Stimulated activated CD8-positive, alpha-beta memory T cell treated with anti-CD3 and anti-CD28 coated beads, Interleukin-15, amount 100 ng/mL, for 4 hours (primary cell): ENCODE results near the gene GID4.
A peak's percentile ranks its signal among the peaks of the same experiment; 100 is the strongest.
"Not testable (repeated sequence)": the region's sequence is repeated elsewhere in the genome, so short reads cannot be mapped to it uniquely, and the experiment has no call there.

Source experiments
- DNase-seq, 2 donors: peaks; one replicate each; pipeline ENCODE4 v3.0.0-alpha.2; 2020; ENCODE audit warnings: low read depth in 2 of 2

GID4 gene

DNA sequence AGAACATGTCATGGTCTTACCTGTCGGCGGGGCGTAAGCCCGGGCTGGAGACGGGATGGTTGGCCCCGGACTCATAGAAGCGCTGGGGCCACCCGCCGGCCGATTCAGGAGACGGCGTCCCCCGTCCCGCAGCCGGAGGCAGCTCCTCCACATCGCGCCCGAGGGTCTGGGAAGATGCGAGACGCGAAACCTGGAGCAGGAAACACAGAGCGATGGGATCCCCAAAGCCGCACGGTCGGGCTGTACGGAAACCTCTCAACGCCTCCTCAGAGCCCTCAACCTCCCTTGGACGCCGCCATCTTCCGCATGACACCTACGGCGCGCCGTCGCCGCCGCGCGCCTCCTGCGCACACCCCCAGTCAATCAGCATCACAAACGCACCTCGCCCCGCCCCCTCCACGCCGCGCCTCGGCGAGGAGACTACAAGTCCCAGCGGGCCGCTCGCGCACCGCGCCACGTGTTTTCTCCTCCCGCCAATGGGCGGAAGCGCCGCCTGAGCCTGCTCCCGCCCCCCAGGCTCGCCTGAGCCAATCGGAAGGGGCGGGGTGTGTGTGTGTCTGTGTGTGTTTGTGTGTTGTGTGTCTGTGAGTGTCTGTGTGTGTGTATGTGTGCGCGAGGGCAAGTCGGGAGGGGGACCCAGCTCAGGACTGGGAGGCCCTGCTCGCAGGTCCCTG lies at the start of gene GID4, which contains the start of gene ATPAF2:
GID4 (plus strand) TSS at position 548 of the 674 bp plus-strand sequence; CDS start at position 605, 57 bp downstream.
ATPAF2 (minus strand) TSS at position 308 of the 674 bp plus-strand sequence; CDS start at position 153, 155 bp downstream.
- peak; percentile 98 to 99 for DNase-seq

DNA sequence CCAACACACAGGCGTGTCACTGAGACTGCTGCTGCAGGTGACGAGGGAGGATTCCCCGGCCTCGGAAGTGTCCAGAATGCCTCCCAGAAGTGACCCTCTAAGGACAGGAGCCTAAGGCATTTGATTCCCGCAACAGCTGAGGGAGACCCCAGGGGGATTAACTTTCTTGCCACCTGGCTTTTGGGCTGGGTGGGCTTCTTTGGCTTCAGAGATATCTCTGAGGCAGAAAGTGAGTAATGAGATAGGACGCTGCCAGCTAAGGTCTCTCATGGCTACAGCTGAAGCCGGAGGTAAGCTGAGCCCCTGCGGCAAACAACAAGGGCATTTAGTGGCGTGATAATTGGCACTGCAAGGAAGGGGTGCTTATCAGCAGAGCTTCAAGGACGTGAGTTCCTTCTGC lies 49.6 kb upstream of the GID4 start:
- no peak for DNase-seq

DNA sequence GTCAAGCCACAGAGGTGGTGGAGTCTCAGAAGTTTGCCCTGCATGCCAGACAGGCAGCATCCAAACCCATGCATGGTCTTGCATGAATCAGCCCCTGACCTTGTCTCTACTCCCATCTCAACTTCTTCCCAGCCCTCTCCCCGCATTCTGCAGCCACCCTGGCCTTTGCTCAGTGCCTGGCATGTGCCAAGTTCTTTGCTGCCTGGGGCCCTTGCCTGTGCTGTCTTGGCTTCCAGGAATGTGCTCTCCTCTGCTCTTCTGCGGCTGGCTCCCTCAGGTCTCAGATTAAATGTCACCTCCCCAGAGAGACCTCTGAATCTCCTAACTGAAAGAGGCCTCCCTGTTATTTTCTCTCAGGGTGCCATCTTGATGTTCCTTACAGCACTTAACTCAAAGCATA lies 48.9 kb upstream of the GID4 start:
- DNase-seq = no peak

DNA sequence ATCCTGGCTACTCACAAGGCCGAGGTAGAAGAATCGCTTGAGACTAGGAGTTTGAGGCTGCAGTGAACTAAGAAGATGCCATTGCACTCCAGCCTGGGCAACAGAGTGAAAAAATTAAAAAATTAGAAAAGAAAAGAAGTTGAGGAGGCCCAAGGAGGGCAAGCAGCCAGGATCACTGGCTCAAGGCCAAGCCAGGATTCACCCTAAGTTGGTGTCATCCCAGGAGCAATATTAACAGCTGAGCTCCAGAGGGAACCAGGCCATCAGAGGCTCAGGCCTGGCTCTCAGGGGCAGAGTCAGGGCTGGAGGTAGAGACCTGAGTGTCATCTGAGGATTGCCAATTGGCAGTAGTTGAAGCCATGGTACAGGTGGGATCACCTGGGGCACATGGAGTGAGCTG lies 45.8 kb upstream of the GID4 start:
- DNase-seq = no peak

DNA sequence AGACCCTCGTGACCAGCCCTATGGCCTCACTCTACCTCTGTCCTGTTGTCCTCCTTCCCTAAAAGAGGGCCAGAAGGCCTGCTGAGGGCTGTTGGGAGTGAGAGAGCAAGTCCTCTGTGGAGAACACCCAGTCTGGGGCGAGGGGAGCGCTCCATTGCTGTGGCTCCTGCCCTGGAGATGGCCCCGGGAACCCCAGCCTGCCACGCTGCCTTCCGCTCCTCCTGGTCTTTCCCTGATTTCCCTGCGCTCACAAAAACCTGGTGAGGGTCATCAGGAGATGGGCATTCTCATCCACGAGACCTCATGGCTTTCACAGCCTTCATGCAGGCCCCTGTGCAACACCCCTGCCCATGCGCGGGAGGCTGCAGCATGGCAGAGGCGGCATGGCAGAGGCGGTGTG lies 45.4 kb upstream of the GID4 start:
- no peak for DNase-seq

DNA sequence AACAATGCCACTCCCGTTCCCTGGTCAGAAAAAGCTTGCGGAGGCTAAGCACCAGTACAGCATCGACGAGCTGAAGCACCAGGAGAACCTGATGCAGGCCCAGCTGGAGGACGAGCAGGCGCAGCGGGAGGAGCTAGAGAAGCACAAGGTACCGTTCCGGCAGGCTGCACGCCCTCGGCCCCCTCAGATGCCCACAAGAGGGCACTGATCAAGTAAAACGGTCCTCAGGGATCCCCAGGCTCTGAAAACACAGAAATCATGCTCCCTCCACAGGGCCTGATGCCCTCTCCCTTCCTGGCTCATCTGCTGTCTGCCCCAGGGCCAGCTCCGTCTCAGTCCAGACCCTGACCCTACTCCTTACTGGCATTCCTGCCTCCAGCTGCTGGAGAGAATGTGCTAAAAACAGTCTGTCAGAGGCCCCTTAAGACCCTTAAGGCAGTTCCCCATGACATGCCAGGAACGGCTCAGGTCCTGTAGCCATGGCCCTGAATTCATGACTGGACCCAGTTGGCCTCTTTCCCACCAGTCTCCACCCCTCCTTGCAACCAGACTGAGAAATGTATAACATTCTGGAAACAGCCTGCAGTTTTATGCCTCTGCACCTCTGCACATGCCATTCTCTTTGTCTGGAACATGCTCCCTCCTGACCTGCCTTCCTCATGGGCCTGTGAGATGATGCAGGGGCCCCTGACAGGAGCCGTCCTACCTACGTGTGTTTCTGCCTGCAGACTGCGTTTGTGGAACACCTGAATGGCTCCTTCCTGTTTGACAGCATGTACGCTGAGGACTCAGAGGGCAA lies 44.7 kb upstream of the GID4 start:
- DNase-seq = no peak

DNA sequence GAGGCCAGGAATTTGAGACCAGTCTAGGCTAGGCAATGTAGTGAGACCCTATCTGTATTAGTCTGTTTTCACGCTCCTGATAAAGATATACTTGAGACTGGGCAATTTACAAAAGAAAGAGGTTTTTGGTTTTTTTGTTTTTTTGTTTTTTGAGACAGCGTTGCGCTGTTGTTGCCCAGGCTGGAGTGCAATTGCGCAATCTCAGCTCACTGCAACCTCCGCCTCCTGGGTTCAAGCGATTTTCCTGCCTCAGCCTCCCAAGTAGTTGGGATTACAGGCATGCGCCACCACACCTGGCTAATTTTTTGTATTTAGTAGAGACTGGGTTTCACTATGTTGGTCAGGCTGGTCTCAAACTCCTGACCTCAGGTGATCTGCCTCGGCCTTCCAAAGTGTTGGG lies 43.3 kb upstream of the GID4 start:
- not testable (repeated sequence) for DNase-seq

DNA sequence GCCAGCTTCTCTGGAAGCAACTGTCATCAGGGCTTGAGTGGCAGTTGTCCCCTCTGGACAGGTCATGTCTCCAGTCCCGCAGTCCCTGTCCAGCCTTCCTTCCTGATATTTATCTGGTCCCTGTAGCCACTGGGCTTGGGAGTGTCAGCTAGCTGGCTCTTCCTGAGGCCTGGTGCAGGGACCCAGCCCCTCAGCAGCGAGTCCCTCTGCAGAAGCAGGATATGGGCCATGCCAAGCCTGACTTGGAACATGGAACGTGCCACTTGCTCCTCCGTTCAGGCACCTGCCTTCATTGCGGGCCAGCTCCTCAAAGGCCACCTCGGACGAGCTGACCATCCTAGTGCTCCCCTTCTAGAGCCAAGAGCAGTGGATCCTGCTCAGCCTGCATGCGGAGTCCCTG lies 40.3 kb upstream of the GID4 start:
- no peak for DNase-seq

DNA sequence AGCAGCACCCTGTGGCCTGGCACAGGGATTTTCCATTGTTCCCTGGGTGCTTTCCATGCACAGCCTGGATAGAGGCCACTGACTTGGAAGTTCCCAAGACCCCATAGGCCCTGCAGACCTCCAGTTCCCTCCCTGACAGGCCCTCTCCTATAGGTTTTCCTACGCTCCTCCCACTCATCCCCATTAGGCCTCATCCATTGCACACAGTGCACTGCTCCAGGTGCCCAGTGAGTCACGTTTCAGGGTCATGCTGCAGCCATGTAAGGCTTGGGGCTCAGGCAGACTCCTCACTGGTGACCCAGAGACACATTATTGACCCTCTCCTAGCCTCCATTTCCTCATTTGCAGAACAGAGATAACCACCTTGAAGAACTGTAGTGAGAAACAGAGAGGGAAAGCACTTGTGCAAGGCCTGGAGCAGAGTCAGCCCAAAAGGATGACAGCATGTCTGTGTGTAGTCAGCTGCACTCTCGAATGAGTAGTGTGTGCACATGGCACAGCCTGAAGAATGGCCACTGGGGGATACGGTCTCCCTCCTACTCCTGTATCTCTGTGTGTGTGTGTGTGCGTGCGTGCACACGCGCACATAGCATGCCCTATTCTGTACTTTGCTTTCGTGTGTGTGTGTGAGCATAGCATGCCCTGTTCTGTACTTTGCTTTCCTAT lies 39.7 kb upstream of the GID4 start:
- DNase-seq = no peak

DNA sequence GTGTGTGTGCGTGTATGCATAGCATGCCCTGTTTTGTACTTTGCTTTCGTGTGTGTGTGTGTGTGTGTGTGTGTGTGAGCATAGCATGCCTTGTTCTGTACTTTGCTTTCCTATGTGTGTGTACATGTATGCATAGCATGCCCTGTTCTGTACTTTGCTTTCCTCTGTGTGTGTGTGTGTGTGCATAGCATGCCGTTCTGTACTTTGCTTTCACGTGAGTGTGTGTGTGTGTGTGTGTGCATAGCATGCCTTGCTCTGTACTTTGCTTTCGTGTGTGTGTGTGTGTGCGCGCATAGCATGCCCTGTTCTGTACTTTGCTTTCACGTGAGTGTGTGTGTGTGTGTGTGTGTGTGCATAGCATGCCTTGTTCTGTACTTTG lies 39.2 kb upstream of the GID4 start:
- no peak for DNase-seq

DNA sequence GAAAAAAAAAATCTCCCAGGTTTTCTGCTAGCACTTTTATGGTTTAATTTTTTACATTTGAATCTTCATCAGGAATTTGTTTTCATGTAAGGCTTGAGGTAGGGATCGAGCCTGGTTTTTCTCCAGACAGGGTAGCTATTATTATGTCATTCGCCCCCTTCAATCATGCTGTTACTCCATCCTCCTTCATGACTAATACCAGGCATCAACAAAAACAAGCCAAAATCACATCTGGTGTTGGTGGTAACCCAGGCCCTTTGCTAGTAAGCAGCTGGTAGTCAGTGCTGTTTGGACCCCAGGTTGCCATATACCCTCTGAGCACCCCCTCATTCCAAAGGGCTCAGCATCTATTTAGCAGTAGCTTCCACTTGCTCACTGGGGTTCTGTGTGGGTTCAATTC lies 37.0 kb upstream of the GID4 start:
- DNase-seq = no peak

DNA sequence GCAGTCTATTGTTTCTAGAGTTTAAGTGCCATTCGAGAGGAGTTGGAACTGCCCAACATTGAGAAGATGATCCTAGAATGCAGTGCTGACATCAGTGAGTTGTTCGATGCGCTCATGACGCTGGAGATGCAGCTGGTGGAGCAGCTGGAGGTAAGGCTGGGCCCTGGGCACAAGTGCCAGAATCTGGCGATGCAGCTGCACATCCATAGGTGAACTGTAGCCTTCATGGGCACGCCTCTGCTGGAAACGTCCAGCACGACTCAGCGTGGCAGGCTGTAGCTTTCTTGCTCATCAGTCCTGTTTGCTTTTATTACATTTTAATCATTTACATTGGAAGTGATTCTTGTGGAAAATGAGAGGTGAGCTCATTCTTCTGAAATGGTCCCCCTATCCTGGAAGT lies 34.9 kb upstream of the GID4 start:
- DNase-seq = no peak

DNA sequence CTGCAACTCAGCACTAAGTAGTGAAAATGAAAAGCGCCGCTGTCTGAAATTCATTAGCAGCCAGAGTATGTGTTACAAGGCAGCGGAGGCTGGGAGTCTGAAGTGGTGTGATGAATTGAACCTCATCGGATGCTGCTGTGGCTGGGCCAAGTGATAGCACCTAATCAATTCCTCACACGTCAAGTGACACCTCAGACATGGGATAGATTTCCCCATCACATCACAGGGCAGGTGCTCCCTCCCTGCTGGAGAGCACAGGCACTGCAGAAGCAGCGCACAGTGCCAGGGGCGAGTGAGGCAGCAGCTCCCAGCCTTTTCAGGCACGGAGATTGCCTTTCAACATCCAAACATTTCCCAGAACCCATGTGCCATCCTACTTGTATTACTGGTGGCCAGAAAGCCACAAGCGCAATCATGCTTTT lies 34.3 kb upstream of the GID4 start:
- no peak for DNase-seq

DNA sequence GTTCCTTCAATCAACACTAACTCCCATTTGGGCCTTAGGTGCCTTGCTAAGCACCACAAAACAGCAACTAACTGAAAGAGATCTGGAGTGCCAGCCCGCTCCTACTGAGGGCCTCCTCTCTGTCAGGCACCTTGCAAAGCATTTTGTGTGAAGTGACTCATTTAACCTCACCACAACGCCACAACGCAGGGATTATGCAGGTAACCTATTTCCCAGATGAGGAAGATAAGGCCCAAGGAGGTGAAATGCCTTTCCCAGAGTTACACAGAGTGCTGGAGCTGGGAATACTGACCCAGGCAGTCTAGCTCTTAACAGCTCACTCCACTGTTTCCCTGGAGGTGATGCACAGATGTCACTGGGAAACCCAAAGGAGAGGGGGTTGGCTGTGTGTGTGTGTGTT lies 33.7 kb upstream of the GID4 start:
- no peak for DNase-seq

DNA sequence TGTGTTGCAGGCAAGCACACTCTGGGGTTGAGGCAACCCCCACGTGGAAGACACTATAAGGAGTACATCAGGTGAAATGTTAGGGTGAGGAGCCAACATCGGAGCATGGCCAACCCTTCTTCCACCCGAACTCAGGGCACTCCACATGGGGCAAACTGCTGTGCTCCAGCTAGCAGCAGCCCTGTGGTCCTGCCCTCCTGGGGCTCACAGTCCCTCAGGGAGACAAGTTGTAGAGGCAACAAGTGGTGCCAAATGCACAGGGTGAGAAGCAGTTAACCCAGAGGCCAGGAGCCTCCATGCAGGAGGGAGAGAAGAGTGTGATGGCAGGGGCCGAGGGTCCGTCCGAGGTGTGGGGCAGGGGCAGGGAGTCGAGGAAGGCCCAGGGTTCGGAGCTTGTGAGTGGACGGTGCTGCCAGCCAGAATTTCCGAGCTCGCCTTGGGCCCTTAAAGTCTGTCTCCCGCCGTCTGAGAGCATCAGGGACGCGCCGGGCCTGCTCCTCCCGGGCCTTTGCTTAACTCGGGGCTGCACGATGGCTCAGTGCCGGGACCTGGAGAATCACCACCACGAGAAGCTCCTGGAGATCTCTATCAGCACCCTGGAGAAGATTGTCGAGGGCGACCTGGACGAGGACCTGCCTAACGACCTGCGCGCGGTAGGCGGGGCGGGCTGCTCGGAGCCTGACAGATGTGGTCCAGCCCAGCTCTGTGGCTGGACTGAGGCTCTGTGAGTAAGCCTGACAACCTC lies 32.5 kb upstream of the GID4 start:
- DNase-seq = no peak

DNA sequence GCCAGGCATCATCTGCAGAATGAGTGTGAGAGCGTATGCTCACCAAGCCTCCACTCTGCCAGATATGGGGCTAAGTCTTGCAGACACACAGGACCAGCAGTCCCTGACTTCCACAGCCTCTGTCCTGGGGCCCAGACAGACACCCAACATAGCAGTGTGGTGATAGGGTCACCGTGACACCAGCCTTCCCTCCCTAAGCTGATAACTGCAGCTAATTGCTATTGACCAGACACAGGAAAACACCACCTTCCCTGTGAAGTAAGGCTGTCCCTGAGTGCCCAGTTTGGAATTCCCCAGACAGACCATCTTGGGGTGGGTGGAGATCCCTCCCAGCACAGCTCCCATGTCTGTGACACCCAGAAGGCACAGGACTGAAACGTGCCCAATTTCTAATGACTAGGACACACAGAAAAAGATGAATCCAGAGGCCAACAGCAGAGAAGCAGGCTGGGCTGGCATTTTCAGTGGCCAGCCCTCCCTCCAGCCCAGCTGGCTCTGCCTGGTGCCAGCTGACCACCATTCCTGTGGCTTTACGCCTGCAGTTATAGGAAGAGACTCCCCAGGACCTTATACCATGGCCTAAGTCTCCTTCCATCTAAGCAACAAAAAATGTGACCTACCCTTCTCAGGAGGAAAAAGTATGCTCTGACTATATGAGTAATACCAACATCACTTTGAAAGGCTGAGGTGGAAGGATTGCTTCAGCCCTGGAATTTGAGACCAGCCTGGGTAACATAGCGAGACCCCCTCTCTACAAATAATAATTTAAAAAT lies 30.5 kb upstream of the GID4 start:
- no peak for DNase-seq

DNA sequence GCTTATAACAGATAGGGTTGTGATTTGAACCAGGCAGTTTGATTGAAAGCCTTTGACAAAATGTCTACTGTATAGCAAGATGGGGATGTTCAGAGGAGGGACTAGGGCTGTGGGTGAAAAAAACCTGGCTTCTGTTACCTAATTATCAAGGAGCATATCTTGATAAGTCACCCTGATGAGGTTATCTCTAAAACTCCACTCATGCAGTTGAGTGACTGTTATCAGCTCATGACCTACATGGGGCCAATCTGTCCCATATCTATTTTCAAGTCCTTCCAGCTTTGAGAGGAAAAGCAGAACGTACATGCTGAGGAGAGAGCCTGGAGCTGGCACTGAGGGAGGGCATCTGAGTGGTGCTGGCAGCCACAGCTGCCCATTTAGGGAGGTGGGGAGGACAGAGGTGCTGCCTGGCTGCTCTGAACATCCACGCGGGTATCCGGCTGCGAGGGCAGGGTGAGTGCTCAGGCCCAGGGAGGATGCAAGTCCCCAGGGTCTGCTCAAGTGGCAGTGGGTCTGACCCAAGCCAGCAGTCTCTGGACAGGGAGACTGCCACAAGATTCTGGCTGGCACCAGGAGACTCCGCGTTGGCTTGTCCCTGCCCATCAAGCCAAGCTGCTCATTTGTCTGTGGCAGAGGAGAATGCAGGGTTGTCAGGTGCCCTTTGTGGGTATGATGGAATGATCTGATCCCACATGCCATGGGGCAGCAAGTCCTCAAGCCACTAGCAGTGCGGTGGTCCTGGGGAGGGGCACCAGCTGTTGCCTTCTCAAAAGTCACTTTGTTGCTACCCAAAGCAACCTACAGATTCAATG lies 29.4 kb upstream of the GID4 start:
- DNase-seq = no peak

DNA sequence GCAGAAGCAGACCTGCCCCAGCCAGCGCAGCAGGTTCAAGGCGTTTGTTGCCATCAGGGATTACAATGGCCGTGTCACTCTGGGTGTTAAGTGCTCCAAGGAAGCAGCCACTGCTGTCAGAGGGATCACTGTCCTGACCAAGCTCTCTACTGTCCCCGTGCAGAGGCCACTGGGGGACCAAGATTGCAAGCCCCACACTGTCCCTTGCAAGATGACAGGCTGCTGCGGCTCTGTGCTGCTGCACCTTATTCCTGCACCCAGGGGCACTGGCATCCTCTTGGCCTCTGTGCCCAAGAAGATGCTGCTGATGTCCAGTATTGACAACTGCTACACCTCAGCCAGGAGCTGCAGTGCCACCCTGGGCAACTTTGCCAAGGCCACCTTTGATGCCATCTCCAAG lies 27.9 kb upstream of the GID4 start:
- no peak for DNase-seq

DNA sequence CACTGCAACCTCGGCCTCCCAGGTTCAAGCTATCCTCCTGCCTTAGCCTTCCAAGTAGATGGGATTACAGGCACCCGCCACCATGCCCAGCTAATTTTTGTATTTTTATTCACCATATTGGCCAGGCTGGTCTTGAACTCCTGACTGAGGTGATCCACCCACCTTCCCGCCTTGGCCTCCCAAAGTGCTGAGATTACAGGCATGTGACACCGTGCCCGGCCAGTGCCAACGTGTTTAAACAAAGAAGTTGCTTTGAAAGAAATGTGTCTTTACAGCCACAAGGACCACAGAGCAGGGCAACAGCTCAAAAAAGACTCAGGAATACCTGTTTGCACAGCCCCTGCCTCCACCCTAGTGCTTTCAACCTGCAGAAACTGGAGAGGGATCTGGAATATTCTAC lies 25.2 kb upstream of the GID4 start:
- no peak for DNase-seq

DNA sequence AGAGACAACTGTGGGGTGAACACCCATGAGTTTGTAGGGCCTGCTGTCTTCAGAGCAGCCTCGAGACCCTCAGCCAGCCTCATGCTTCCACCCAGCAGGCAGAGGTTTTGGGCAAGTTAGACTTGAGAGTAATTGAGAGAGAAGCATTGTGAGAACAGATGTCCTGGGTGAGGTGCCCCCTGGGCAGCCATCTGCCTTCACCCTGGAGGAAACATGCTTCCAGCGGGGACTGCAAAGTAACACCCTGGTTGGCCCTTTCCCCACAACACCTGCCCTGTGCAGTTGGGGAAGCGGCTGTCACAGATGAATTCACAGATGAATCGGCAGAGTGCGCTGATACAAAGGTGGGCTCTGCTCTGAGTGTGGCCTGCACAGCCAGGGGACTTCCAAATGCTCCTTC lies 23.6 kb upstream of the GID4 start:
- DNase-seq = no peak
